Colon (tissue), 2 donors: ENCODE measurements around the gene OR2A7.
A peak's percentile ranks its signal among the peaks of the same experiment; 100 is the strongest.
"Not testable (repeated sequence)": the region's sequence is repeated elsewhere in the genome, so short reads cannot be mapped to it uniquely, and the experiment has no call there.

Source experiments
- FAIRE-seq: peaks from 2 replicates; lab custom pipeline; 2012; peaks lifted over from hg19 to GRCh38; lab: Jason Lieb, UNC
- donor health status: control.
- donor health status: control.

Gene OR2A7, protein sequence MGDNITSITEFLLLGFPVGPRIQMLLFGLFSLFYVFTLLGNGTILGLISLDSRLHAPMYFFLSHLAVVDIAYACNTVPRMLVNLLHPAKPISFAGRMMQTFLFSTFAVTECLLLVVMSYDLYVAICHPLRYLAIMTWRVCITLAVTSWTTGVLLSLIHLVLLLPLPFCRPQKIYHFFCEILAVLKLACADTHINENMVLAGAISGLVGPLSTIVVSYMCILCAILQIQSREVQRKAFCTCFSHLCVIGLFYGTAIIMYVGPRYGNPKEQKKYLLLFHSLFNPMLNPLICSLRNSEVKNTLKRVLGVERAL

DNA sequence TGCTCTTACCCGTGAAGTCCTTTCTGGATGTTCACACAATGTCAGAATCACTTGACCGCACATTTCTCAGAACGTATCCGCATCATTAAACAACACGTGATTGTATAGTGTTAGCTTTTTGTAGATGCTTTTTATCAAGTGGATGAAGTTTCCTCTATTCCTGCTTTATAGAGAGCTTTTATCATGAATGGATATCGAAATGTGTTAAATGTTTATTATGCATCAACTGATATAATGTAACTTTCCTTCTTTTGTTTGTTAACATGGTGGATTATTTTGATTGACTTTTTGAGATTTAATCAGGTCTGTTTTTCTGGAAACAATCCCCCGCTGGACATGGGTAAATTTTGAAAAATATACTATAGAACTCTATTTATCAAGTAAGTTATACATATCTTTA is at the start of gene OR2A7:
TSS of gene OR2A7 (minus strand) at position 101 of the 400 bp plus-strand sequence. CDS start 5,164 bp downstream, outside the sequence.
- not testable (repeated sequence) for FAIRE-seq

DNA sequence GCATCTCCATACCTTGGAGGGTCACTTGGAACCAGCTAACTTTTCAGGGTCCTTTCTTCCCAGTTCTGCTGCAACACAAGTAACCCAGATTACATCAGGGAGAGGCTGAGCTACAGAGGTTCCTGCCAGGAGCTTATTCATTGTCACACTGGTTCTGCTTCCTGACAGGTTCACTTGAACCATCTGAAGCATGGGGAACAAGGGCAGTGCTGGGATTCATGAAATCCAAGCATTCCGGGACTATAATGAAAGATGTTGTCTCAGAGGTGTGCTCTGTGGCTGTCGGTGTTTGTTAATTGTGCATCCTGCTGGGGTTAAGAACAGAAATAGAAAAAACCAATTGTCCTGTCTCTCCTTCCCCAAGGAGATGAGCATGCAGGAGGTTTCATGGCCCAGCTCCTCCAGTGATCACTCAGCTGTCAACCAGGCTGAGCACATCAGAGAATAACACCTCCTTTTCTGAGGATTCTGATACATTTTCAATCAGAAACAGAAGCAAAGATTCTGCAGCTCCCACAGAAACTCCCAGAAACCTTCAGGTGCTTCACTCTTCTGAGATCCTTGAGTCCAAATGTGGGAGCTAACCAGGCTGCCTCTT is 47.4 kb upstream of the OR2A7 start, which contains the start of gene OR2A1:
TSS of gene OR2A1 (plus strand) at position 548 of the 598 bp plus-strand sequence. CDS start 5,706 bp downstream, outside the sequence.
- not testable (repeated sequence) for FAIRE-seq

DNA sequence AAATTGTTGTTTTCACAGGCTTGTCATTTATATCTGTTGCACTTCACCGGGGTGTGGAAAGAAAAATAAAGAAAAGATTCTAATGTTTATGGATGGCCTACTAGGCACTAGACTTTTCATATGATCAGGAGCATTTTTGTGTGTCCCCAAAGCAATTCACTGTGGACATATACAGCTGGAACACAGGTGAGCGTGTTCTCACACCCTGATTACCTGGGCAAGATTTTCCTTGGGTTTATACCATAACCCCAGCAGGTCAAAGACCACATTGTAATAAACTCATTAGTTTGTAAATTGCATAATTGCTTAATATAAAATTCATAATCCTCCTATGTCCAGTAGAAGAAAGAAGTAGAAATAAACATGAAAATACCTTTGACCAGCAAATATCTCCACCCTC is 46.6 kb upstream of the OR2A7 start:
- FAIRE-seq, result peak; percentile 55

DNA sequence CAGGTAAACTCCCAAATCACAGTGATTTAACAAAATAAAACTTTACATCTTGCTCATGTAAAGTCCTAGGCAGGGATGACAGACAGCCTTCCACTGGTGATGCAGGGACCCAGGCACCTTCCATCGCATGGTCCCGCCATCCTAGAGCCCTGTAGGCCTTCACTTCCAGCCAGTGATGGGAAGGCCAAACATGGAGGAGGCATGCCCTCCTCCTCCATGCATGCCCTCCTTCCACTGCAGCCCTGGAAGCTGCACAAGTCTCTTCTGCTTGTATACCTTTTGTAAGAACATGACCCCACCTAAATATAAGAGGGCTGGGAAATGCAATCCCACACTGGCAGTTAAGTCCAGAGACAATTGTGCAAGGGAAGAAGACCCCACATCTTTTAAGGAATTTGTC is 45.1 kb upstream of the OR2A7 start:
- not testable (repeated sequence) for FAIRE-seq

DNA sequence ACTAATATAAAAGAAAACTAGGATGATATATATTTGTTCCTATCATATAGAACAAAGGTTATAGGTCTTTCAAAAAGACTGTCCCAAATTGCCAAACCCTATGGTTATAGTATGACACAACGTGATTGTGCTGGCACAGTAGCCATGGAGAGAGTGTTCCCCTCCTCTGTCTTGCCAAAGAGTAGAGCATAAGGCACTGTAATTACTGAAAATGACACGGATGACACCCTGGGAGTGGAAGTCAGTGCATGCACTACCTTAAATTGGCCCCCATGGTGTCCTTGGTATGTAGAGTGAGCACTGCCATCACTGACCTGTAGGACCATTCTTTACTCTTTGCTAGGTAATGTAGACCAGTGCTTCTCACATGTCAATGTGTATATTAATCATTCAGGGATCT is 40.6 kb upstream of the OR2A7 start:
- not testable (repeated sequence) for FAIRE-seq

DNA sequence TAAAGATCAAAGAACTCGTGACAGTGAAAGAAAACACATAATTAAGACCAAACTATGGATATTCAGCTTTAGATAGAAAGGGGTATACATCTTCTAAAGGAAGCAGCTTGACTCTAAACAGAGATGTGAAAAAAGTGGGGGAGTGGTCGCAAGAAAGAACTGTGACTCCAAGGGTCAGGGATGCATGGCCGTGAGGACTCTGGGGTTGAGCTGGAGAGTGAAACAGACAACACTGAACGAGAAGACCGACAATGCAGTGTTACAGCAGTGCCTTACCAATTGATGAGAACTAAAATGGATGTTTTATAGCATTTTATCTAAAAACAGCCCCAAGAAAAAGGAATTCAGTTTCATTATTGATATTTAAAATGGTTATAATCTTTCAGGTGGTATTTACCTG is 39.0 kb upstream of the OR2A7 start:
- not testable (repeated sequence) for FAIRE-seq

DNA sequence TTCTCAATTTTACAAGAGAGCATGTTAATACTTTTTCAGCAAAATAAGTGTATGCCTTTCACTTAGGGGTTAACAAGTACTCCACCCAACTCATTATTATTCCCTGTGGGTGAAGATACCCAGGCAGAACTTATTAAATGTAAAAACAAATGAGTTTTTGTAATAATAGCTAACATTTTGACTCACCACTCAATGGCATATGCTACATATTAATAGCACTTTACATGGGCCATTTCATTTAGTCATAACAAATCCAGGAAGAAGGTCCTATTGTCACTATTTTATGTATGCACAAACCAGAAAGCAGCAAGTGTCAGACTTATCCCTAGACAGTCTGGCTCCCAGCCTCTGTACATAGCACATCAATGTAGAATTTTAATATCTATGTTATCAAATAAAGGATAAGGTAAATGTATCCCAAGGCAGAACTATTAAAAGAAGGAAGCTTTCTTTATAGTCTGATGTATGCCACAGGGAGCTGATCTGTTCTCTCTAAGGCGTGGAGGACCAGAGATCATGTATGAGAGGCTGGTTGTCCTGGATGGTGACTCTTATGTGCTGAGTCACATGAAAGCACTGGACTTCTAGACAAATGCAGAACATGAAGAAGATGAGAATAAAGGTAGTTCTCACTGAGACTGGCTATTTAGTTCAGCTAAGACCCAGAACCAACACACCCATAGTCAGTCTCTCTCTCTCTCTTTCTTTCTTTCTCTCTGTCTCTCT is 38.1 kb upstream of the OR2A7 start:
- FAIRE-seq, result not testable (repeated sequence)

DNA sequence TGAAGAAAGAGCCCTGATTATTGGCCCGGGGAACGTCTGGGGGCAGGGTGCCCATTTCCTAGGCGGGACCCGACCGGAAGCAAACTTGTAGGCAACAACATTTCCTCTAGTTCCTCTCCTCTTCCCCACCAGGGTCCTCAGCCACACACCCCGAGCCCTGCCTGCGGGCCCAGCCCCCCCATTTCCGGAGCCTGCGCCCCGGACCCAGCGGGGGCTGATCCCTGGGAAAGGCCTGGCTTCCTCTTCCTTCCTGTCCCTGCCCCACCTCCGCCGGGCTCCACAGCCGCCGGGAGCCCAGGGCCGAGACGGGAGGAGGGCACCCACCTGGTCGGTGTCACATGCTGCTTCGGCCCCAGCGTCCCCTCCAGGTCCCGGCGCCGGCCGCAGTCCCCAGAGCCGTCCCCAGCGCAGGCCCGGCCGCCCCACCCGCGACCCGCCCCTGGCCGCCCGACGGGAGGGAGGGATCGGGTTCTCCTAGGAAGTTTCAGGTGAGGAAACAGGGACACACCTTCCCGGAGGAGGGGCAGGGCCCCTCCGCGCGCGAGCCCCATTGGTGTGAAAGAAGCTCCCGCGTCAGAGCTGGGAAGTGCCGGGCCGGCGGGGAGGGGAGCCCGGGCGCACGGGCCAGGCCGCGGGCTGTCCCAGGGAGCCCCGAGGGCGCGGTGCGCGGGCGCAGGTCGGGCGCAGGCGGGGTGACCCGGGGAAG is 29.4 kb upstream of the OR2A7 start:
- not testable (repeated sequence) for FAIRE-seq

DNA sequence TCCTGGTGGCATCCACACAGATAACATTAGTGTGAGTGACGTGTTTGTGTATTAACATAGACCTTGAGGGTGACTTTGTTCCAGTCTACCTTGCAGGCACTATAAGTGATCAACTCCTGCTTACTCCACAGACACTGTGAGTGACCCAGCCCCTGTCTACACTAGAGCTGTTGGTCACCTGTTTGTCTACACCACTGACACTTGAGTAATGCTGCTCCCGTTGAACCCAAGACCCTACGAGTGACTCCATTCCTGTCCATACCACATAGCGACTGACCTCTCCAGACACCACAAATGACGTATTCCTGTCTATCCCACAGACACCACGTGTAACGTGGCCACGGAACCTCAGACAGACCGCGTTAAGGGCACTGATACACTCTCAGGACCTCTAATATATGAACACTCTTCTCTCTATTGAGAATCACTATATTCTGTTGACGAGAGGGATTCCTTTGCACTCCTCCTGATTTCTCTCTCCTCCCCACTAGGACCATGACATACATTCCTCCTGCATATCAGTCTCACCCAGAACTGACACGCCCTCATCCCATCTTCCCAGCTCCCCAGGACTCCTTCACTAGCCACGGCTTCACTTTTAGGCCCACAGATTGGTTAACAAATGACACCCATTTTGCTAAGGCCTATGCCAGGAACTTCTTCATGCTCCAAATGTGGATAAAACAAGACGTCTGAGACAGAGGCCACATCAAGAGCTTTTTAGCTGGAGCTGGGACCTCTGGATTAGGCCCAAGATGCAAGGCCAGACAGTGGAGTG is 28.0 kb upstream of the OR2A7 start:
- not testable (repeated sequence) for FAIRE-seq

DNA sequence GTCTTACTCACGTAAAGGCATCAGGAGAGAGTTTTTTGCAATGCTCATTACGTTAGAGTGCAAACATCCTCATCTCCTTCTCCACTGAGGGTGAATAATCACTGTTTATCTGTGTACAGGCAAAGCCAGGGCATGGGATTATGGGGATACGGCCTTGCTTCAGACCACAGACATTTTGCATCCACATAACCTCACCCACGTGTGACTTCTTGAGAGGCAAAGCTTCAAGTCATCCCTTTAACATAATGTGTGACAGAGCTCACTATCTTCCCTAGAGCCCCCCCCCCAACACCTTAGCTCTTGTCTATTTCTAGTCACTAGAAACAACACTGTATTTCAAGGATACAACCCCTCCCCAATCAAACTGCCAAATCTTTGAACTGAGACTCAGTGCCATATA is 27.0 kb upstream of the OR2A7 start:
- not testable (repeated sequence) for FAIRE-seq

DNA sequence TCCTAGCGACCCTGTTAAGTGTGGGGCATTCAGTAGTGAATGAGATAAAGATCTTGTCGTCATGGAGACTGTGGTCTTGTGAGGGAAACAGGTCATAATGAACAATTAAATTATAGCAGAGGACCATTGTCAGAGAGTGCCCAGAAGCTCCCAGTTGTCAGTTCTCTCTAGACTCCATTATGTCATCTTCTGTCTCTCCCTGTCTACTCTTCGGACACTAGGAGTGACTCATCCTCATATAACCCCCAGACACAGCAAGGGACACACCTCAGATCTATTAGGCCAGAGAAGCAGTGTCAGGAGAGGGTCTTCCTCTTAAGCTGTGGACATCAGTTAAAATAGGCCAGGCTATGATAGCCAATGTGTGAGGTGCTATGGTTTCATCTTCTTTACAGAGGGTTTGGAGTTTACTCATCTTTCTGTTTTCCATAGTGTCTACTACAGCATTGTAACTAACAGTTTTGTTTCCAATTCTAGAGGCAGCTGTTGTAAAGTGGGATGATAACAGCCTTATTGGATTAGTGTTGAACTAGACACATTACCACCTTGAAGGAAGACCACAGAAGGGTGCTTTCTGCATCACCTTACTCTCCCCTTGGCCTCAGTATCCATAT is 22.7 kb upstream of the OR2A7 start:
- FAIRE-seq, result not testable (repeated sequence)

DNA sequence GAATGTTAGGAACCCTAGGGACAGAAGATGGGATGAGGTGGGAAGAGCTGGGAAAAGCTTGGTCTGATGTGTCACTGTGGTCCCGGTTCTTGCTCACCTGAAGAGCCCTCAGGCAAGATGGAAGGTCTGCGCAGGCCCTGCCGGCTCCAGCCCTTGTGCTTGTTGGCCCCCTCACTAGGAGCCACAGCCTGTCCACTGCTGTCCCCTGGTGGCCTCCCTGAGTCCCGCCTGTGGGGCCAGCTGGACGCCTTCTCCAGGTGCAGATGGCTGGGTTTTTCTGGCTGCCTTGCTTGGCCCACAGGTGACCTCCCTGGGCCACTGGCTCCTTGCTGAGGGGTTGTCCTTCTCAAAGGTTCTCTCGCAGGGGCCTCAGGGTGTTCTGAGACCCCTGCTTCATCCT is 19.1 kb upstream of the OR2A7 start:
- FAIRE-seq, result not testable (repeated sequence)

DNA sequence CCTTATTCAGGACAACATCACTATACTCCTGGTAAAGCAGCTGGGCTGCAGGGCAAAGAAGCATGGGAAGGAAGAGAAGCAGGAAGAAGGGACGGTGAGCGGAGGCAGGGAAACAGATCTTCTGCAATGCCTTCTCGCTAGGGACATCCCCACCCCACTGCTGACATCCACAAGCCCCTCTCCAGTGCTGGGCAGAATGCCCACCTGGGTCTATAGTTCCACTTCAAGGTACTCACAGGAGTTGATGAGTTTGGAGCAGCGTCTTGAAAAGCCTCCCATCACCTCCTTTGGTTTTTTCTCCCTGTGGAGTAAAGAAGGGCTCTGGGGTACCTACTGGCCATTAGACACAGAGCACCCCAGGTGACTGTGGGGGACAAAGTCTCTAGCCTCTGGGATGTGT is 17.9 kb upstream of the OR2A7 start:
- FAIRE-seq, result not testable (repeated sequence)

DNA sequence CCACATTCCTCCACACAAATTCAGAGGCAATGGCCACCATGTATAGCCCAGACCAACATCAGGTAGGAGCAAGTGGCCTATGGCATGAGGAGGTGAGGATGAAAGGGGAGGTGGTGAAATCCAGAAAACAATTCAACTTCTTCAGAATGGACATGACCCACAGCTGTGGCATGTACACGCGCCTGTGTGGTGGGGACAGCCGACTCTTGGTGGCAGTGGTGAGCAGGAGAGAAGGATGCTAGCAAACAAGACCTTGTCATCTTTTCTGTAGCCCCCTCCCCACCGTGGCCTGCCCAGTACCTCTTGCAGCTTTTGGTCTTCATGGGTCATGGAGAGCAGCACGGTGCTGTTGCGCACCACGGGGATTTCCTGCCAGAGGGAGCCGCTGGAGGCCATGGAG is 17.4 kb upstream of the OR2A7 start:
- FAIRE-seq, result not testable (repeated sequence)

DNA sequence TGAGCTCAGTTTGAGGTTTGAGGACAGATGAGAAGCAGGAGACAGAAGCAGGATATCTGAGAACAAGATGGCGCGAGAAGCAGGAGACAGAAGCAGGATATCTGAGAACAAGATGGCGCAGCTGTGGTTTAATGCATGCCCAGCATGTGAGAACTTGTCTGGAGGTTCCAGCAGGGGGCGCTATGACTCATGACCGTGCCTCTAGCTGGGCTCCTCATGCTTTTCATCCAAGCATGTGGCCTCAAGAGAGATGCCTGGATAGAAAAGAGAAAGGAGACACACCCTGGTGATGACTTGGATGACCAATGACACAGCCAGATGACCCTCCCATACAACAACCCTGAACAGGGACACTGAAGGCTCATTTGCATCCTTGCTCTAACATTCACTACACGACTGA is 15.4 kb upstream of the OR2A7 start:
- not testable (repeated sequence) for FAIRE-seq

DNA sequence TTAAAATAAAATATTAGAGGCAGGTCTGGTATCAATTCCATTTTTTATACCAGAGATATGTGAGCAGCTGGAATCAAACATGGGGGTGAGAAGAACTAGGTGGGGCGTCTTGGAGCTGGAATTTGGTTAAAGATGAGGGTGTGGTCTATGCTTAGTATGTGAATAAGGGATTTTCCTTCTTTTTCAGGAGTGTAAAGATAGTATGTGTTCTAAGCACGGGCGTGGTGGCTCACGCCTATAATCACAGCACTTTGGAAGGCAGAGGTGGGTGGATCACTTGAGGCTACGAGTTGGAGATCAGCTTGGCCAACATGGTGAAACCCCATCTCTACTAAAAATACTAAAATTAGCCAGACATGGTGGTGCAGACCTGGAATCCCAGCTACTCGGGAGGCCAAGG is 10.7 kb upstream of the OR2A7 start:
- FAIRE-seq, result not testable (repeated sequence)

DNA sequence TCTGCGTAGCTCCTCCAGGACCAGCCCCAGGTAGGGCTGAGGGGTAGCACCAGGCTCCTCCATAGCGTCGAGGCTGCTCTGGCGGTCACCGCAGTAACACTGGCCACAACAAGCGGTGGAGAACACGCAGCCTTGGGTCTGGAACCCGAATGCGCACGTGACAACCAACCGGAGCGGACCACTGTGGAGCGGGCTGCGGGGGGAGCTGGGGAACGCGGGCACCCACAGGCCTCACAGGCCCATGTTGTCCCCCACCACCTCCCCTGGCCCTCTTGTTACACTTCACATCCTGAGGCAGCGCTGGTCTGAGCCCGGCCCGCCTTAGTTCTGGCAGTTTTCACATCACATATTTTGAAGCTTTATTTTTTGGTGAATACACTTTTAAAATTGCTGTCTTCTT is 4.6 kb upstream of the OR2A7 start, which contains the start of gene CTAGE8:
TSS of gene CTAGE8 (minus strand) at position 101 of the 400 bp plus-strand sequence. CDS start at position 63, 38 bp downstream.
- not testable (repeated sequence) for FAIRE-seq

DNA sequence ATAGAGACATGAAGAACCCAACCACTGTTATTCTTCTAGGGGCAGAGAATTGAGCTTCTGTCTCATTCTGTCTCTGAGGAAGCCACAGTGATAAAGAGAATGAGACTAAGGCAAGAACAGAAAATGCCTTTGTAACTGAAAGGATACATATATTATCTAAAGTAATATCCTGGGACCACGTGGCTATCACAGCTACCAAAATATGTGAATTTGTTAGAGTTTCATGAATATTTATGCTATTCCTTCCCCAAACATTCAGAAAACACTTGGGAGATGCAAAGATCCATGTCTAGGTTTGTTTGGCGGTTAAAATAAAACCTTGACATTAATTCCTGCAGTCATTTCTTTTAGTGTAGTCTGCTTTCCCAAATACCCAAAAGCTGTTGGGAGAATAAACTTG is 2.5 kb downstream of the OR2A7 start:
- peak; percentile 24 for FAIRE-seq

DNA sequence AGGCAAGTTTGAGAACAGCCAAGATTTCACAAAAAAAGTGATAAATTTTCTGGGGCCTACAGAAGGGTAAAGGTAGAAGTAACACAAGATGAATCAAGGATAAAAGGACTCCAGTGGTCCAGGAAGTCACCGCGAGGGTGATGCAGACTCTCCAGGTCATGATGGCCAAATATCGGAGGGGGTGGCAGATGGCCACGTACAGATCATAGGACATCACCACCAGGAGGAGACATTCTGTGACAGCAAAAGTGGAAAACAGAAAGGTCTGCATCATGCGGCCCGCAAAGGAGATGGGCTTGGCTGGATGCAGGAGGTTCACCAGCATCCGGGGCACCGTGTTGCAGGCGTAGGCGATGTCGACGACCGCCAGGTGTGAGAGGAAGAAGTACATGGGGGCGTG is 5.5 kb downstream of the OR2A7 start:
- not testable (repeated sequence) for FAIRE-seq

DNA sequence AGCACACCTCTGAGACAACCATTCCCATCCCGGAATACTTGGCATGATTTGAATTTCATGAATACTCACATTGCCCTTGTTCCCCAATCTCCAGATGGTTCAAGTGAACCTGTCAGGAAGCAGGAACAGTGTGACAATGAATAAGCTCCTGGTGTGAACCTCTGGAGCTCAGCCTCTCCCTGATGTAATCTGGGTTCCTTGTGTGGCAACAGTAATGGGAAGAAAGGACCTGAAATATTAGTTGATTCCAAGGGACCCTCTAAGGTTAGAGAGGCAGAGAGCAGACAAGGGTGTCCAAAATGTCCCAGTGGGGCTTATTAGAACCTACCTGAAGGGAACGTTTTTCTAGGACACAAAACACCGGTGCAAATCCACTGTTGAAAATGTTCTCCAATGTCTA is 8.5 kb downstream of the OR2A7 start:
- no peak for FAIRE-seq

DNA sequence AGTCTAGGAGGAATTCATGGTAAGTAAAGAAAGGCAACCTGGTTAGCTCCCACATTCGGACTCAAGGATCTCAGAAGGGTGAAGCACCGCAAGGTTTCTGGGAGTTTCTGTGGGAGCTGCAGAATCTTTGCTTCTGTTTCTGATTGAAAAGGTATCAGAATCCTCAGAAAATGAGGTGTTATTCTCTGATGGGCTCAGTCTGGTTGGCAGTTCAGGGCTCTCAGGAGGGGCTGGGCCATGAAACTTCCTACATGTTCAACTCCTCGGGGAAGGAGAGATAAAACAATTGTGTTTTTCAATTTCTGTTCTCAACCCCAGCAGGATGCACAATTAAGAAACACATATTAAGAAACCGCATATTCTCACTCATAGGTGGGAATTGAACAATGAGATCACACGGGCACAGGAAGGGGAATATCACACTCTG is 9.1 kb downstream of the OR2A7 start:
- no peak for FAIRE-seq
